Measurements from ENCODE around the gene HS6ST1. TPM values are rescaled to one million over a fixed set of nuclear protein-coding genes. Genes with fewer than 3 reads are reported as not detected.

HS6ST1 gene
- total RNA-seq, 1 donor from 2014 or later: 8.3 TPM

GRCh38 chr2:128310094-128310716 is 8.5 kb downstream of the HS6ST1 start:
- no peak for DNase-seq (ENCODE audit: low read depth in 2 of 2)

GRCh38 chr2:128309280-128310093 is 9.2 kb downstream of the HS6ST1 start:
- no peak for DNase-seq (ENCODE audit: low read depth in 2 of 2)

GRCh38 chr2:128308889-128309279 is 9.8 kb downstream of the HS6ST1 start:
- DNase-seq (ENCODE audit: low read depth in 2 of 2): no peak

- no peak for DNase-seq (ENCODE audit: low read depth in 2 of 2)
Observed at GRCh38 chr2:128308284-128308731, 10.4 kb downstream of the HS6ST1 start.

- no peak for DNase-seq (ENCODE audit: low read depth in 2 of 2)
Observed at GRCh38 chr2:128307595-128307994, 11.1 kb downstream of the HS6ST1 start.

- no peak for DNase-seq (ENCODE audit: low read depth in 2 of 2)
Observed at GRCh38 chr2:128306931-128307460, 11.7 kb downstream of the HS6ST1 start.

GRCh38 chr2:128306081-128306930 is 12.4 kb downstream of the HS6ST1 start:
- no peak for DNase-seq (ENCODE audit: low read depth in 2 of 2)

GRCh38 chr2:128305555-128306080 is 13.1 kb downstream of the HS6ST1 start:
- no peak for DNase-seq (ENCODE audit: low read depth in 2 of 2)

- DNase-seq (ENCODE audit: low read depth in 2 of 2): peak; percentile 24 to 63
Observed at GRCh38 chr2:128304715-128305554, 13.7 kb downstream of the HS6ST1 start.

GRCh38 chr2:128304330-128304714 is 14.3 kb downstream of the HS6ST1 start:
- no peak for DNase-seq (ENCODE audit: low read depth in 2 of 2)

- no peak for DNase-seq (ENCODE audit: low read depth in 2 of 2)
Observed at GRCh38 chr2:128303911-128304310, 14.8 kb downstream of the HS6ST1 start.

- no peak for DNase-seq (ENCODE audit: low read depth in 2 of 2)
Observed at GRCh38 chr2:128303095-128303791, 15.4 kb downstream of the HS6ST1 start.

- DNase-seq (ENCODE audit: low read depth in 2 of 2): no peak
Observed at GRCh38 chr2:128302744-128303067, 16.0 kb downstream of the HS6ST1 start.

GRCh38 chr2:128302011-128302743 is 16.5 kb downstream of the HS6ST1 start:
- DNase-seq (ENCODE audit: low read depth in 2 of 2): no peak

GRCh38 chr2:128301501-128301966 is 17.1 kb downstream of the HS6ST1 start:
- DNase-seq (ENCODE audit: low read depth in 2 of 2): no peak

GRCh38 chr2:128301021-128301420 is 17.6 kb downstream of the HS6ST1 start:
- no peak for DNase-seq (ENCODE audit: low read depth in 2 of 2)

- DNase-seq (ENCODE audit: low read depth in 2 of 2): no peak
Observed at GRCh38 chr2:128300151-128301020, 18.3 kb downstream of the HS6ST1 start.

GRCh38 chr2:128299628-128300027 is 19.0 kb downstream of the HS6ST1 start:
- no peak for DNase-seq (ENCODE audit: low read depth in 2 of 2)
